GM08714 (cell line): Measurements from ENCODE around the gene GPR146.

Experiments used
- H3K4me3 ChIP-seq: fragments of 200-500 bp; sonication (Bioruptor generic); 2 replicates; pipeline ENCODE4 v1.5.1; 2014; ENCODE audit warnings: mild to moderate bottlenecking, low read length, inconsistent platforms
- ZNF274 ChIP-seq: IDR thresholded peaks from 2 replicates; pipeline ENCODE4 v1.6.1; 2012; ENCODE audit warnings: mild to moderate bottlenecking, low read depth, low read length

Gene GPR146

GRCh38 chr7:1105189-1105588 is 60.8 kb downstream of the GPR146 start:
- H3K4me3 ChIP-seq: peak overlapping the region; percentile 6; the same call in 1 of the 2 replicates
- no peak for TF ChIP-seq ZNF274

- no peak overlapping the region for H3K4me3 ChIP-seq
- no peak for TF ChIP-seq ZNF274
Measured at GRCh38 chr7:1106063-1106792, 61.9 kb downstream of the GPR146 start.

GRCh38 chr7:1106793-1107421 is 62.6 kb downstream of the GPR146 start:
- TF ChIP-seq ZNF274: no peak
- H3K4me3 ChIP-seq: no peak overlapping the region

GRCh38 chr7:1108264-1108920 is 64.0 kb downstream of the GPR146 start:
- no peak overlapping the region for H3K4me3 ChIP-seq
- TF ChIP-seq ZNF274: no peak
